ENCODE measurements around the gene C17orf114.

Gene C17orf114

DNA sequence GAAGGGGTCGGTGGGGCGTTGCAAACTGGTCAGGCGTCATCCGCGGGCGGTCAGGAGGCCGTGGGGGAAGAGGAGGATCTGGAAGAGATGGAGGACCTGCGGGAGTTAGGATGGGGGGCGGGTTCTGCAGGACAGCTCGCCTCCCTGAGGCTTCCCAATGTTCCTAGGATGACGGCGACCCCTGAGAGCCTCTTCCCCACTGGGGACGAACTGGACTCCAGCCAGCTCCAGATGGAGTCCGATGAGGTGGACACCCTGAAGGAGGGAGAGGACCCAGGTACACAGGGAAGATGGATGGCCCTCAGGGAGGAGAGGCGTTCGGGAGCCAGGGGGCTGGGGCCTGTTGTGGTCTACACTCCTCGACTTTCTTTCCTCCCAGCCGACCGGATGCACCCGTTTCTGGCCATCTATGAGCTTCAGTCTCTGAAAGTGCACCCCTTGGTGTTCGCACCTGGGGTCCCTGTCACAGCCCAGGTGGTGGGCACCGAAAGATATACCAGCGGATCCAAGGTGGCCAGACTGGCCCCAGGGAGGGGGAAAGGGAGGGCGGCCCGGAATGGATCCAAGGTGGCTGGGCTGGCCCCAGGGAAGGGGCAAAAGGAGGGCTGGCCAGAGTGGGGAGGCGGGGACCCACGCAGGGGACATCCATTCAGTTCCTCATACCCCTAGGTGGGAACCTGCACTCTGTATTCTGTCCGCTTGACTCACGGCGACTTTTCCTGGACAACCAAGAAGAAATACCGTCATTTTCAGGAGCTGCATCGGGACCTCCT lies 5.7 kb upstream of the C17orf114 start:
- no peaks in the 10 kb centered on the region for H3K27me3 ChIP-seq (ENCODE audit: control insufficient read depth, insufficient read depth, low read length)
- peaks cover 11% of the 10 kb centered on the region for H3K36me3 ChIP-seq (replicated peaks; ENCODE audit: control insufficient read depth, insufficient read depth, low read length)
- peak; percentile 76 for DNase-seq
- H3K4me3 ChIP-seq (ENCODE audit: insufficient read depth, low read depth, low read length) = peak overlapping the region; percentile 84

DNA sequence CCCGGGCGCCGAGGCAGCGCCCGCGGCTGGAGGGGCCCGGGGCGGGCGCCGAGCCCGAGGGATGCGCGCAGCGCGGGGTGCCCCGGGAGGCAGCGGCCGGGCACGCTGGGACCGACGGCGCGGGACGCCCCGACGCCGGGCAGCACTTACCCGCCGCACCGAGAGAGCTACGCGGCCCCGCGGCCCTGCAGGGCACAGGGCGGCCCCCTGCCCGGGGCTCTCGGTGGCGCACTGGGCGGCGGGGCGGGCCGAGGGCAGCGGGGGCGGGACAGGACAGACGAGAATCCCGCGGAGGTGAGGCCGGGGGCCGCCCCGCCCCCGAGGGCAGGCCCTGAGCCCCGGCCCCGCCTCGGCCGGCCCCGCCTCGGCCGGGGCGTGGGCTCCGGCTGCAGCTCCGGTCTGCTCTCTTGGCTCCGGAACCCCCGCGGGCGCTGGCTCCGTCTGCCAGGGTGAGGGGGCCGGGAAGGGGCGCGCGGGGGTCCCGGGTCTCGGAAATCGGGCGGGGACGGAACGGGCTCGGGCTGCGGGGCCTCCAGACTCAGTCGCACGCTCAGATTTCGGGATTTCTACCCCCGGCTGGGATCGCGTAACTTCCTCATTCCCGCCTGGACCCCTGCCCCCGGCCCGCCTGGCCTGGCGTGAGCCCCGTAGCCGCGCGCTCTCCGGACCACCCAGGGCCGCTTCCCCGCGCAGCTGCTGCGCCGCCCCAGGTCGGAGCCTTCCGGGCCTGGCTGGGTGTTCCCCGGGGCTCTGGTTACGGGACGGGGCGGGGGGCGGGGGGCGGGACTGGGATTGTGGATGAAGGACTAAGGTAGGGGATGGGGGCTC lies 4.9 kb upstream of the C17orf114 start, which contains the start of gene PLD2:
TSS of gene PLD2 (plus strand) at position 376 of the 828 bp plus-strand sequence. CDS start 621 bp downstream, outside the sequence.
- peaks cover 11% of the 10 kb centered on the region for H3K36me3 ChIP-seq (replicated peaks; ENCODE audit: control insufficient read depth, insufficient read depth, low read length)
- H3K27me3 ChIP-seq (ENCODE audit: control insufficient read depth, insufficient read depth, low read length) = no peaks in the 10 kb centered on the region
- DNase-seq = peak; percentile 100
- peak within 1 kb of the TSS; percentile 84 for H3K4me3 ChIP-seq (ENCODE audit: insufficient read depth, low read depth, low read length)

DNA sequence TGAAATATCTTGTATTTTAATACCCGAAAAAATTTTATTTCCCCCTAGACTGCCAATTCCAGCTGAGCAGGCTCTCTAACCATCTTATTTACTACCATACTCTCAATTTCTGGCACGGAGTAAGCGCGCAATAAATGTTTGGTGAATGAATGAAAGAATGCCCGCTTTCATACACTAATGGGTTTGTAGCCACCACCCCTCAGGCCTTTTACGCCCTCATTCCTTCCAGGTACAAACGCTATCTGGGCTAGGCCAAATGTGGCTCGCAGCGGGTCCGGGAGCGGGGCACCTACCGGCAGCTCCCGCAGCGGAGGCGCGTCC lies 4.3 kb upstream of the C17orf114 start:
- peak overlapping the region; percentile 57 for H3K4me3 ChIP-seq (ENCODE audit: insufficient read depth, low read depth, low read length)
- peaks cover 11% of the 10 kb centered on the region for H3K36me3 ChIP-seq (replicated peaks; ENCODE audit: control insufficient read depth, insufficient read depth, low read length)
- no peak for DNase-seq
- H3K27me3 ChIP-seq (ENCODE audit: control insufficient read depth, insufficient read depth, low read length) = no peaks in the 10 kb centered on the region

DNA sequence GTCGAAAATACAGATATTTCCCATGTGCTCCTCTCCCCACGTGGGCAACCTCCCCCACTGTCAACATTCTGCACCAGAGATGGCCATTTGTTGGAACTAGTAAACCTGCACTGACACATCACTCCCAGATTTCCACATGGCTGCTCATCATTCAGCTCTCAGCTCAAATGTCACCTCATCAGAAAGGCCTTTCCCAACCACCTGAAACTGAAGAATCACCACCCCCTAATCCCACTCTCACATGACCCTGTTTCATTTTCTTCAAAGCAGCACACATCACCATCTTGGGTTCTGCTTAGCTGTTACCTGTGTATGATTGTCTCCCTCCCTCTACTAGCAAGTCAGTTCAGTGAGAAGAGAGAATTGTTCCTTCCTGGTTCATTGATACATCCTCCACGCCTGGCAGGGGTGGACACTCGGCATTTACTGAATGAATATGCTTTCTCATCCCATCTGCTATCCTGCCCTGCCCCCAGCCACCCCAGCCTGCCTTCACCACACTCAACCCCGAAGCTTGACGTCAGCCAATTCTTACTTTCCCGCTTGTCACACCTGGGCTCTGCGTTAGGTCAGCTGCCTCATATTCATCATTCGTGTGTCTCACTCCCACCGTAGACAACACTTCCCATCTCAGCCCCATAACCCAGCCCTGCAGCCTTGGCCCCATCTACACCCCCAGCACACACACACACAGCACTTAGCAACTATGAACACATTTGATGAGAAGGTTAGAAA lies 1.5 kb downstream of the C17orf114 start:
- DNase-seq = no peak
- H3K4me3 ChIP-seq (ENCODE audit: insufficient read depth, low read depth, low read length) = no peak overlapping the region
- H3K27me3 ChIP-seq (ENCODE audit: control insufficient read depth, insufficient read depth, low read length) = no peaks in the 10 kb centered on the region
- H3K36me3 ChIP-seq (replicated peaks; ENCODE audit: control insufficient read depth, insufficient read depth, low read length) = peaks cover 17% of the 10 kb centered on the region

DNA sequence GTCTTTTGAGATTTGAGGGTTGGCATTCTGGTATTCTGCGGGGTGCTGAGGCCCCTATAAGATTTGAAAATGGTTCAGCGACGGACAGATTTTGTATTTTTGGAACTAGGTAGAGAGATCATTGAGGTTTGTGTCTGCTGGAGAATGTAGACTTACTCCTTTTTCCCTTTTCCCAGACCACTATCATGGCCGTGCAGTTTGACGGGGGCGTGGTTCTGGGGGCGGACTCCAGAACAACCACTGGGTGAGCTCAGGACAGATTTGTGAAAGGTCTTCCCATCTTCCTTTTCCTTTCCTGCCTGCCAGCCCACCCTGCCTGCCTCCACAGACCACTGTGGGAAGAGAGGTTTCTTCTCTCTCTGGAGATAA lies 5.6 kb downstream of the C17orf114 start:
- H3K27me3 ChIP-seq (ENCODE audit: control insufficient read depth, insufficient read depth, low read length) = no peaks in the 10 kb centered on the region; the same call in 1 of the 2 replicates
- H3K36me3 ChIP-seq (replicated peaks; ENCODE audit: control insufficient read depth, insufficient read depth, low read length) = peaks cover 17% of the 10 kb centered on the region
- H3K4me3 ChIP-seq (ENCODE audit: insufficient read depth, low read depth, low read length) = peak overlapping the region; percentile 65
- peak; percentile 84 for DNase-seq

DNA sequence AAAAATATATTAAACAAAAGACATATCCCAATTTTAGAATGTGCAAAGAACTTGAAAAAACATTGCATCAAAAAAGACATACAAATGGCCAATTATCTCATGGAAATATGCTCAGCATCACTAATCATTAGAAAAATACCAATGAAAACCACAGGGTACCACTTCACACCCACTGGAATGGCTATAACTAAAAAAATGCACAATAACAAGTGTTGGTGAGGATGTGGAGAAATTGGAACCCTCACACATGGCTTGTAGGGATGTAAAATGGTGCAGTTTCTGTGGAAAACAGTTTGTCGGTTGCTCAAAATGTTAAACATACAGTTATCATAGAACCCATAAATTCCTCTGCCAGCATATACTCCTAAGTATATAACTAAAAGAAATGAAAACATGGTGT lies 7.0 kb downstream of the C17orf114 start:
- H3K36me3 ChIP-seq (replicated peaks; ENCODE audit: control insufficient read depth, insufficient read depth, low read length) = peaks cover 17% of the 10 kb centered on the region
- DNase-seq = no peak
- H3K4me3 ChIP-seq (ENCODE audit: insufficient read depth, low read depth, low read length) = no peak overlapping the region
- peaks cover 9% of the 10 kb centered on the region for H3K27me3 ChIP-seq (ENCODE audit: control insufficient read depth, insufficient read depth, low read length)

DNA sequence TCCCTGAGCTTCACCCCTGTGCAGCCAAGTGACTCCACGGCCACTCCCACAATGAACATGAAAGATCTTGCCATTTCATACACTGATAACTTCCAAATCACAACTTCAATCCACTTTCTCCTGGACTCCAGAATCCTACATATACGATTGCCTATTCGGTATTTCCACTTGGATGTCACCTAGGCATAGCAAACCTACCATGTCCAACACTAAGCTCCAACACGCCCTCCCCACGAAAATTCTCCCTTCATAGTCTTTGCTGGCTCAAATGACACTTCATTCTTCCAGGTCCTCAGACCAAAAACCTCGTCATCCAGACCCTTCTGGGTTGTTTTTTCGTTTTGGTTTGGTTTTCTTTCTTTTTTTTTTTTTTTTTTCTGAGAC lies 11.4 kb downstream of the C17orf114 start:
- H3K27me3 ChIP-seq (ENCODE audit: control insufficient read depth, insufficient read depth, low read length) = peaks cover 31% of the 10 kb centered on the region
- peak overlapping the region; percentile 69 for H3K4me3 ChIP-seq (ENCODE audit: insufficient read depth, low read depth, low read length)
- no peak for DNase-seq
- H3K36me3 ChIP-seq (replicated peaks; ENCODE audit: control insufficient read depth, insufficient read depth, low read length) = no peaks in the 10 kb centered on the region

DNA sequence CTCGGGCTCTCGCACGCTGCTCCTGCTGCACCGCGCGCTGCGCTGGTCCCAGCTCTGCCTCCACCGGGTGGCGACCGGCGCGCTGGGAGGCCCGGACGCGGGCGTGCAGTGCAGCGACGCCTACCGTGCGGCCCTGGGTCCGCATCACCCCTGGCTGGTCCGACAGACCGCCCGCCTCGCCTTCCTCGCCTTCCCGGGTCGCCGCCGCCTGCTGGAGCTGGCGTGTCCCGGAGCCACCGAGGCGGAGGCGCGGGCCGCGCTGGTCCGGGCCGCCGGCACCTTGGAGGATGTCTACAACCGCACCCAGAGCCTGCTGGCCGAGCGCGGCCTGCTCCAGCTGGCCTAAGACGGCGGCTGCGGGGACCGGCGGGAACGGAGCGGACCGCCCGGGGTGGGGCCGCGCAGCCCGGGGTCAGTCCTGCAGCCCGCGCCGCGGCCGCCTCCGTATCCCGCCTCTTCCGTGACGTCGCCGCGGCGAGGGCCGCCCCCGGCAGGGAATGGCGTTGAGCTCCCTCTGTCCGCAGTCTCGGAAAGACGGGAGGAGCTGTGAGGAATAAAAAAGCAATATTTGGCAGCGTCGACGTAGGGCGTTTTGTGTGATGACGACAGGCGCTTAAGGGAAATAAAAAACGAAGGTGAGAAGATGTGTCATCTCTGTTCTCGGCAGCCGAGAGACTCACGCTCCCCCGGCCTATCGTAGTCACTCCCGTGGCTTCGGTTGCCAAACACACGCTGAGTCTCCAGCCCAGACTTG lies 12.0 kb downstream of the C17orf114 start:
- H3K4me3 ChIP-seq (ENCODE audit: insufficient read depth, low read depth, low read length) = peak overlapping the region; percentile 69
- H3K36me3 ChIP-seq (replicated peaks; ENCODE audit: control insufficient read depth, insufficient read depth, low read length) = no peaks in the 10 kb centered on the region
- peaks cover 31% of the 10 kb centered on the region for H3K27me3 ChIP-seq (ENCODE audit: control insufficient read depth, insufficient read depth, low read length)
- peak; percentile 94 for DNase-seq

DNA sequence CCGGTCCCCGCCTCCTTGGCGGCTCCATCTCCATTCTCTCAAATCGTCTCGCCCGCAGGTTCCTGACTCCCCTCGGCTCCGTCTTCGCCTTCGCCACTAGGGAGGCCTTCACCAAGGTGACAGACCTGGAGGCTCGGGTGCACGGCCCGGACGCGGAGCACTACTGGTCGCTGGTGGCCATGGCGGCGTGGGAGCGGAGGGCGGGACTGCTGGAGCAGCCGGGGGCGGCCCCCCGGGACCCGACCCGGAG lies 12.5 kb downstream of the C17orf114 start:
- Histone ChIP-seq H3K36me3 (replicated peaks; ENCODE audit: control insufficient read depth, insufficient read depth, low read length) (no peaks in the 10 kb centered on the region), H3K4me3 (ENCODE audit: insufficient read depth, low read depth, low read length) (peak overlapping the region; percentile 69), H3K27me3 (ENCODE audit: control insufficient read depth, insufficient read depth, low read length) (peaks cover 31% of the 10 kb centered on the region)
- no peak for DNase-seq

DNA sequence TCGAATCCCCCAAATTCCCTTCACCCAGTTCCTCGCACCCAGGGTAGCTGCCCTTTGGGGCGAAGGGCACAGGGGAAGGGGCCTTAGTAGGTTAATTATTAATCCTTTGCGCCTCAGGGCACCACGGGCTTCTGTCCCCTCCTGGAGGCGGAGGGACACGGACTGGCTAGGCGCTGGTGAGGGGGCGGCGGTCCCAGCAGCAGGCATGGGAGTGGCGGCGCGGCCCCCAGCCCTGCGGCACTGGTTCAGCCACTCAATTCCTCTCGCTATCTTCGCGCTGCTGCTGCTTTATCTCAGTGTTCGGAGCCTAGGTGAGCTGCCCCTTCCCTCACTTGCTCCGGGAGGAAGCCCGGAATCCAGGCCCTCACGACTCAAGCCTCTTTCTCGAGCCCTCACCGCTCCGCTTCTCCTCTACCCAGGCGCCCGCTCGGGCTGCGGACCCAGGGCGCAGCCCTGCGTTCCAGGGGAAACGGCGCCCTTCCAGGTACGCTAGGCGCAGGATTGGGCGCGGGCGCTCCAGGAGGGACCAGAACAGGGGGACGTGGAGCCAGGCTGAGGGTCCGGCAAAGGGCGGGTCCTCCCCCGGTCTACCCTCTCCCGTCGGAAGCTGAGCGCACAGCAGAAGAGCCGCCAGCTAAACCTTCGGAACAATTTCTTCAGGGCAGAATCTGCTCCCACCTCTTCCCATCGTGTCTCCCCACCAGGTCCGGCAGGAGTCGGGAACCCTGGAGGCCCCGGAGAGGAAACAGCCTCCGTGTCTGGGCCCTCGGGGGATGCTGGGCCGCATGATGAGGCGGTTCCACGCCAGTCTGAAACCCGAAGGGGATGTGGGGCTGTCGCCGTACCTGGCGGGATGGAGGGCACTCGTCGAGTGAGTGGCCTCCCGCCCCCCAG lies 13.1 kb downstream of the C17orf114 start, which contains the start of gene GLTPD2:
TSS of gene GLTPD2 (plus strand) at position 158 of the 894 bp plus-strand sequence. CDS start at position 206, 48 bp downstream.
- DNase-seq = peak; percentile 83
- peak within 1 kb of the TSS; percentile 69 for H3K4me3 ChIP-seq (ENCODE audit: insufficient read depth, low read depth, low read length)
- no peaks in the 10 kb centered on the region for H3K36me3 ChIP-seq (replicated peaks; ENCODE audit: control insufficient read depth, insufficient read depth, low read length)
- H3K27me3 ChIP-seq (ENCODE audit: control insufficient read depth, insufficient read depth, low read length) = peaks cover 31% of the 10 kb centered on the region

DNA sequence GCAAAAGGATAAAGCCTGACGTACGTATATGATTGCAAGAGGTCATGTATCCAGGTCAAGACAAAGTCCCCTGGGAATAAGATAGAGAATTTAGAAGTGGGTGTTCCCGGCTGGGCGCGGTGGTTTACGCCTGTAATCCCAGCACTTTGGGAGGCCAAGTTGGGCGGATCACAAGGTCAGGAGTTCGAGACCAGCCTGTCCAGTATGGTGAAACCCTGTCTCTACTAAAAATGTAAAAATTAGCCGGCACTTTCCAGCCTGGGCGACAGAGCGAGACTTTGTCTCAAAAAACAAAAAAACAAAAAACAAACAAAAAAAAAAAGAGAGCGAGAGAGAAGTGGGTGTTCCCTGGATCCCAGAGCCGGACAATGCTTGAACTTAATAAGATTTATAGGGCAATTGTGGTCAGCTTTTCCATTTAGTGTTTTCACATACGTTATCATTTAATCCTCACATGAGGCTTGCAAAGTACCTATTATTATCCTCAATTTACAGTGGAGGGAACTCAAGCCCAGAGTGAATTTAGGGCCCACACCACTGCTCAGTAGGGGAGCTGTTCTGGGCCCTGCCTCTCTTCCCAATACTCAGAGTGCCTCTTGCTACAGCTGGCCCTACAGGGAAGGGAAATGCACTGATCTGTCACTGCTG lies 13.8 kb downstream of the C17orf114 start:
- peaks cover 31% of the 10 kb centered on the region for H3K27me3 ChIP-seq (ENCODE audit: control insufficient read depth, insufficient read depth, low read length)
- no peaks in the 10 kb centered on the region for H3K36me3 ChIP-seq (replicated peaks; ENCODE audit: control insufficient read depth, insufficient read depth, low read length)
- DNase-seq = no peak
- peak overlapping the region; percentile 69; the same call in 1 of the 2 replicates for H3K4me3 ChIP-seq (ENCODE audit: insufficient read depth, low read depth, low read length)

DNA sequence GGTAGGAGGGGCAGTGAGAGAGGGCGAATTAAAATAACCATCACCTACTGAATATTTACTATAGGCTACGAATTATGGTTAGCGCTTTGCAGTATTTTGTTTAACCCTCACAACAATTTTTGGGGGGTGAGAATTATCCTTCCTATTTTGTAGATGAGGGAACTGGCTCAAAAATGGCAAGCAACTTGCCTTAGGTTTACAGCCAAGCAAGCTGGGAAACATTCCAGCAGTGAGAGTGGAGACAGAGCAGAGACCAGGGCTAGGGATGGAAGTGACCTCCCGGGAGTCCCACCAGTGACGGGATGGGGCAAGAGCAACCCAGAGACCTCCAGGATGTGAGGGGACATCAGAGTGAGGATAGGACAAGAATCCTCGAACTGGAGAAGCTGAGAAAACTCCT lies 15.6 kb downstream of the C17orf114 start:
- peaks cover 33% of the 10 kb centered on the region for H3K27me3 ChIP-seq (ENCODE audit: control insufficient read depth, insufficient read depth, low read length)

DNA sequence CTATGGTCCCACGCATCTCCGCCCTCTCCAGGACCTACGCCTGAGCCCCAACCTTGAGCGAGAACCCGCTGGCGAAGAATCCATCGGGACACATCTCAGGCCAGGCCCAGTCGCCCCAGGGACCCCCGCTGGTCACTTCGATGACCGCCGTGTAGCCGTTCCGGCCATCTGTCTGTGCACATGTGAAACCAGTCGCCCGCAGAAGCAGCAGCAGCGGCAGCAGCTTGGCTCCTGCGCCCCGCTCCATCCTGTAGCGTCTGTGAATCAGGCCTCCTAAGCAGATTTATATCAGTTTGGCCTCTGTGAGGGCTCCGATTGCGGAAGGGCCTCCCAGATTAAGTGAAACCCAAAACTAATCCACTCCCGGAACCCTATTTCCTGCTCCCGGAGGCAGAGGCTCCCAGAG lies 16.0 kb downstream of the C17orf114 start, which contains the start of gene VMO1:
TSS of gene VMO1 (minus strand) at position 259 of the 406 bp plus-strand sequence. CDS start at position 247, 12 bp downstream.
- no peak for DNase-seq
- no peaks in the 10 kb centered on the region for H3K36me3 ChIP-seq (replicated peaks; ENCODE audit: control insufficient read depth, insufficient read depth, low read length)
- no peak within 1 kb of the TSS for H3K4me3 ChIP-seq (ENCODE audit: insufficient read depth, low read depth, low read length)
- peaks cover 31% of the 10 kb centered on the region for H3K27me3 ChIP-seq (ENCODE audit: control insufficient read depth, insufficient read depth, low read length)

More for the DNA sequence above, 15.6 kb downstream of the C17orf114 start:
- DNase-seq = peak; percentile 55
- Histone ChIP-seq H3K36me3 (replicated peaks; ENCODE audit: control insufficient read depth, insufficient read depth, low read length) (no peaks in the 10 kb centered on the region), H3K4me3 (ENCODE audit: insufficient read depth, low read depth, low read length) (no peak overlapping the region)

All from H7 (cell line).